ENCODE data around the gene HSD17B12.

The HSD17B12 gene

DNA sequence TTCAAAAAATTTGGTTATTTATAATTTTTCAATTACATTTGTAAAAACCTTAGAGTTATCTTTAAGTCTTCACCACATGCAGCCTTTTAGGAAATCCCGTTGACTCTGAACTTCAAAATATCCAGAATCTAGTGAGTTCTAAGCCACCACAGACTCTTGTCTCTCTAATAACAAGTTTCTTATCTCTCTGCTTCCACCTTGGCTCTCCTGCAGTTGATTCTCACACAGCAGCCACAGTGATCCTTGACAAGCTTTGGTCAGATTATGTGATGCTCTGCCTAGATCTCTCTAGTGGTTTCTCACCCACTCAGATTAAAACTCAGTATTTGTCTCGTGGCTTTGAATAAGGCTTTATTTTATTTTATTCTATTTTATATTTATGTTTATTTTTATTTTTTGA is 8.6 kb downstream of the HSD17B12 start:
- no peak overlapping the region for H3K27ac ChIP-seq (ENCODE audit: low read length)
- no peaks in the 10 kb centered on the region for H3K36me3 ChIP-seq (ENCODE audit: control insufficient read depth, low read depth, low read length)
- H3K4me3 ChIP-seq (ENCODE audit: low read length), result no peak overlapping the region
- no peaks in the 10 kb centered on the region for H3K27me3 ChIP-seq (ENCODE audit: control insufficient read depth, insufficient read depth, low read length)
- H3K9me3 ChIP-seq (ENCODE audit: control insufficient read depth, low read depth, low read length), result no peaks in the 10 kb centered on the region
- no peak overlapping the region for H3K9ac ChIP-seq (ENCODE audit: low read length)
- peaks cover 8% of the 10 kb centered on the region for H3K4me1 ChIP-seq (ENCODE audit: control insufficient read depth, low read depth, low read length)

DNA sequence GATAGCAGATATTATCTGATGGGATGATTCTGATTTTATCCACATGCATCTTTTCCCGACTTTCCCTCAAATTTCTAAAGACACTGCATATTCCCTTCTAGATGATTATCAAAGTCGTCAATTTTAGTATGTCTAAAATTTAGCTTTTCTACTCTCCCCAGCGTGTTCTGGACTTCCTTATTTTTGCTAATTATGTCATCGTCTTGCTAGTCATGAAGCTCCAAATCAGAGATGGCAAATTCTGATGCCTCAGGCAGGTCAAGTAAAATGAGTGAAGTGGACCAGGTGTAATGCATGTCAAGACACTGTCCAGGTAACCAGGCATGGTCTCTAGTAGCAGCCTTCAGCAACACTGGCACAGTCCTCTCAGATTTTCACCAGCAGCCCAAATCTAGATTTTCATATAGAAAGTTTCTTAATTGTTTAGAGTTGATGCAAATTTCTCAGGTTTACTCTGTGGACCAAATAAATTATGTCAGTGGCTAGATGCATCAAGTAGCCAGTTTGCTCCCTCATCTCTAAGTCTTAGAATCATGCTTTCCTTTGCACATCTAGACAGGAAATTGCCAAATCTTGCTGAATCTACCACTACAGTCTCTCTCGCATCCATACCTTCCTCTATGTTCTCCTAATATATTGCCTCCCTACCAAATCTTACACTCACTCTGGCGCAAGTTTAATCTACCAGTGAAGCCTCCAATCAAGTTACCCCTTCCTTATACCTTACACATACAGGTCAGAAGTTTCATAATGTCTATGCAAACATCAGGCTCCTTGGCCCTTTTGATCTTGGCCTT is 10.6 kb downstream of the HSD17B12 start:
- Histone ChIP-seq H3K4me3 (ENCODE audit: low read length) (no peak overlapping the region), H3K9ac (ENCODE audit: low read length) (no peak overlapping the region), H3K4me1 (ENCODE audit: control insufficient read depth, low read depth, low read length) (no peaks in the 10 kb centered on the region), H3K27ac (ENCODE audit: low read length) (no peak overlapping the region), H3K9me3 (ENCODE audit: control insufficient read depth, low read depth, low read length) (no peaks in the 10 kb centered on the region), H3K27me3 (ENCODE audit: control insufficient read depth, insufficient read depth, low read length) (no peaks in the 10 kb centered on the region), H3K36me3 (ENCODE audit: control insufficient read depth, low read depth, low read length) (no peaks in the 10 kb centered on the region)

DNA sequence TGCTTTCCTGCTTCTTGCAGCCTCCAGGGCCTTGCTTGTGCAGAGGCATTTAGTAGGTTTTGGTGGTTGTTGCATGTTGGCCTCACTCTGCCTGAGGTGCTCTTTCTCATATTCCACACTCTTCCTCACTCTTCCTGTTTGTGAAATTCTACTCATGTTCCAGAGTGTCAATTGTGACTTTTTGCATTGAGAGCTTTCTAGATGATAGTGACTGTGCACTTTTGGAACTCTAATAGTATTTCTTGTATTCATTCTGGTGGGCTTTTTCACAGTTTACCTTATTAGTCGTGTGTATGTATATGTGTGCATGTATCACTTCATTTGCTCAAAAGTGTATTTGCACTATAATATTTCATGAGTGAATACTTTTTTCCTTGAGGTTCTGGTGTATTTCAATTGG is 11.3 kb downstream of the HSD17B12 start:
- no peaks in the 10 kb centered on the region for H3K27me3 ChIP-seq (ENCODE audit: control insufficient read depth, insufficient read depth, low read length)
- no peaks in the 10 kb centered on the region for H3K4me1 ChIP-seq (ENCODE audit: control insufficient read depth, low read depth, low read length)
- H3K9ac ChIP-seq (ENCODE audit: low read length), result no peak overlapping the region
- no peak overlapping the region for H3K4me3 ChIP-seq (ENCODE audit: low read length)
- no peak overlapping the region for H3K27ac ChIP-seq (ENCODE audit: low read length)
- peaks cover 3% of the 10 kb centered on the region for H3K36me3 ChIP-seq (ENCODE audit: control insufficient read depth, low read depth, low read length)
- H3K9me3 ChIP-seq (ENCODE audit: control insufficient read depth, low read depth, low read length), result no peaks in the 10 kb centered on the region

DNA sequence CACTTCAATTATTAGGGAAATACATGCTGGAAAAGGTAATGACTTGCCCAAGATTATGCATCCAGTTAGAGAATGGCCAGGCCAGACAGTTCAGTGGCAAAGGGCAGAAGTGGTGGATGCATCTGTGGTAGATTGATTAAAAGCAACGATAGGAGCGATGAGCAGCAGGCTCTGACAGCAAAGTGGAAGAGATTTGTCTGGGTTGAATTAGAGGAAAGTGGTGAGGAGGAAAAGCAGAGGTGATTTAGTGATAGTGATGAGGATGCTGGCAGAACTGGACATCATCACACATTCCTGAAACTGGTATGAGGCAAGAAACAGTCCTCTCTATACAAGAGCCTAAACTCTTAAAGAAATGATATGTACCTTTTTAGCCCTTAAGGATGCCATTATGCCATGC is 12.5 kb downstream of the HSD17B12 start:
- Histone ChIP-seq H3K9ac (ENCODE audit: low read length) (no peak overlapping the region), H3K36me3 (ENCODE audit: control insufficient read depth, low read depth, low read length) (peaks cover 3% of the 10 kb centered on the region), H3K9me3 (ENCODE audit: control insufficient read depth, low read depth, low read length) (no peaks in the 10 kb centered on the region), H3K27me3 (ENCODE audit: control insufficient read depth, insufficient read depth, low read length) (no peaks in the 10 kb centered on the region), H3K4me3 (ENCODE audit: low read length) (no peak overlapping the region), H3K4me1 (ENCODE audit: control insufficient read depth, low read depth, low read length) (no peaks in the 10 kb centered on the region), H3K27ac (ENCODE audit: low read length) (no peak overlapping the region)

DNA sequence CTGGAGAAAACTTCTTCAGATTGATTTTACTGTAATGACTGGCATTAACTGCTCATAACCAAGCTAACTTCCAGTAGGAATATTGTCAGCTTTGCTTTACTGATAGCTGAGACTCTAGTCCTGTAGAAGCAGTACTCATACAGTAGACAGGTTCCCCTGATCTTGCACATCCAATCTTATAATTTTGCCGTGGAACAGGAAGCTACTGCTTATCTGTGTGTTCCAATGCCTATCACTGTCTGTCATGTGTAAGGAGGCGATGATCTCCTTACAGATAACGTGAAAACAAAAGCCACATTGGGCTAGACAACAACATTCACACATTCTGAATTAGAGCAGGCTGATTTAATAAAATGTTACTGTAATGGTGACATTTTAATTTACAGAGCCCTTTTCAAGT is 13.2 kb downstream of the HSD17B12 start:
- H3K4me3 ChIP-seq (ENCODE audit: low read length), result no peak overlapping the region

DNA sequence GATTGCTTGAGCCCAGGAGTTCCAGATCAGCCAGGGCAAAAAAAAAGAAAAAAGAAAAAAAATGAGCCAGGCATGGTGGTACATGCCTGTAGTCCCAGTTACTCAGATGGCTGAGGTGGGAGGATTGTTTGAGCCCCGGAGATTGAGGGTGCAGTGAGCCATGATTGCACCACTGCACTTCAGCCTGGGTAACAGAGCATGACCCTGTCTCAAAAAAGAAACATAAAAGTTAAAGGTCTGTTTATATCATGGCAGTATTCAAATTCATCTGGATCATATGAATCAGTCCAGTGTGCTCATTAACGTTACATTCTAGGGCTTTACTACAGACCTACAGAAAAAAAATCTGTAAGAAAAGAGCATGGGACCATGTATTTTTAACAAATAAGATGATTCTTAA is 13.9 kb downstream of the HSD17B12 start:
- H3K36me3 ChIP-seq (ENCODE audit: control insufficient read depth, low read depth, low read length), result peaks cover 3% of the 10 kb centered on the region
- no peaks in the 10 kb centered on the region for H3K4me1 ChIP-seq (ENCODE audit: control insufficient read depth, low read depth, low read length)
- no peak overlapping the region for H3K27ac ChIP-seq (ENCODE audit: low read length)
- no peaks in the 10 kb centered on the region for H3K27me3 ChIP-seq (ENCODE audit: control insufficient read depth, insufficient read depth, low read length)
- H3K9ac ChIP-seq (ENCODE audit: low read length), result no peak overlapping the region
- no peaks in the 10 kb centered on the region for H3K9me3 ChIP-seq (ENCODE audit: control insufficient read depth, low read depth, low read length)
- H3K4me3 ChIP-seq (ENCODE audit: low read length), result no peak overlapping the region

More for the DNA sequence above, 13.2 kb downstream of the HSD17B12 start:
- Histone ChIP-seq H3K27me3 (ENCODE audit: control insufficient read depth, insufficient read depth, low read length) (no peaks in the 10 kb centered on the region), H3K9me3 (ENCODE audit: control insufficient read depth, low read depth, low read length) (no peaks in the 10 kb centered on the region), H3K27ac (ENCODE audit: low read length) (no peak overlapping the region), H3K4me1 (ENCODE audit: control insufficient read depth, low read depth, low read length) (no peaks in the 10 kb centered on the region), H3K36me3 (ENCODE audit: control insufficient read depth, low read depth, low read length) (peaks cover 3% of the 10 kb centered on the region), H3K9ac (ENCODE audit: low read length) (no peak overlapping the region)

DNA sequence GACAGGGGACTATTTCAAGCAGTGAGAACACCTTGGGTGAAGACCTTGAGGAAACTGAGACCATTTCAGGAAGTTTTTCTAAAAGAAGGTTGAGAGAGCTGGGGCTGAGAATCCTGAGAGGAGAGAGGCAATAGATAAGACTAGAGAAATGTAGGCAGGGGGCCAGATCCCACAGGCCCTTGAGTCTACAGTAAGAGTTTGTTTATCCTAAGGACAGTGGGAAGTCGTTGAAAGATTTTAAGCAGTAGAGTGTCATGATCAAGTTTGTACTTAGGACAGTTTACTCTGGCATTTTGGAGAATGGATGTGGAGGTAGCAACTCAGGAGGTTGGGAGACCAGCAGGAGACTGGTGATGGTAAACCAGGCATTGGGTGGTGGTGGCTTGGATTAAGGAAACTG is 17.1 kb downstream of the HSD17B12 start:
- Histone ChIP-seq H3K36me3 (ENCODE audit: control insufficient read depth, low read depth, low read length) (peaks cover 3% of the 10 kb centered on the region), H3K27me3 (ENCODE audit: control insufficient read depth, insufficient read depth, low read length) (no peaks in the 10 kb centered on the region), H3K4me1 (ENCODE audit: control insufficient read depth, low read depth, low read length) (no peaks in the 10 kb centered on the region), H3K4me3 (ENCODE audit: low read length) (no peak overlapping the region), H3K9me3 (ENCODE audit: control insufficient read depth, low read depth, low read length) (no peaks in the 10 kb centered on the region), H3K27ac (ENCODE audit: low read length) (no peak overlapping the region), H3K9ac (ENCODE audit: low read length) (no peak overlapping the region)

DNA sequence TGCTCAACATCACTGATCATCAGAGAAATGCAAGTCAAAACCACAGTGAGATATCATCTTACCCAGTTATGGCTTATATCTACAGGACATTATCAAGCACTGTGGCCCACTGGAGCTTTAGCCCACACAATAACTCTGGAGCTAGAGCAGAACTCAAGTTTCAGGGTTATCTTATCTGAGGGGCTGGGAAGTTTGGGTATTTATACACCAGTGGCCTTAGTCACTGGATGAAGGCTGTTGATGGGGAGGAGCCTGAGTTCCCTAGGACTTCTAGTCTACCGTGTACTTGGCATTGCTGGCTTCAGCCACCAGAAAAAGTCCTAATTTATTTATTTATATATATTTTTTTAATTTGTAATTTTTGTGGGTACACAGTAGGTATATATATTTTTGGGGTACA is 19.3 kb downstream of the HSD17B12 start:
- no peak overlapping the region for H3K4me3 ChIP-seq (ENCODE audit: low read length)
- H3K4me1 ChIP-seq (ENCODE audit: control insufficient read depth, low read depth, low read length), result no peaks in the 10 kb centered on the region
- H3K27ac ChIP-seq (ENCODE audit: low read length), result no peak overlapping the region
- peaks cover 3% of the 10 kb centered on the region for H3K36me3 ChIP-seq (ENCODE audit: control insufficient read depth, low read depth, low read length)
- no peaks in the 10 kb centered on the region for H3K9me3 ChIP-seq (ENCODE audit: control insufficient read depth, low read depth, low read length)
- no peaks in the 10 kb centered on the region for H3K27me3 ChIP-seq (ENCODE audit: control insufficient read depth, insufficient read depth, low read length)
- no peak overlapping the region for H3K9ac ChIP-seq (ENCODE audit: low read length)

DNA sequence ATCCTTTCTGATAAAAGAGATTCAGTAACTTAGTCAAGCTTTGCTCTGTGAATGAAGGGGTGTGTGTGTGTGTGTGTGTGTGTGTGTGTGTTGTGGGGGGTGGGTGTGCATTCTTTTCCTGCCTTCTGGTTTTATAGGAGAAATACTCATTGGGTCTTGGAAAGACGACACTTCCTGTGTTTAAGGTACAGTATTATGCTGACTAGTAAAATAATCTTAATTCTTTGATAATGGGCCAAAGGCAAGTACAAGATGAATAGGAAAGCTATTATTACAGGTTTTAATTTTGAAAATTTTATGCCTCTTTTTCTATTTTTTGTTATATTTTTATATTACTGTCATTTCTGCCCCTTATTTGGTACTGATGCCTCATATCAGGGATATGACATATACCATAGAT is 26.1 kb downstream of the HSD17B12 start:
- Histone ChIP-seq H3K9me3 (ENCODE audit: control insufficient read depth, low read depth, low read length) (no peaks in the 10 kb centered on the region), H3K36me3 (ENCODE audit: control insufficient read depth, low read depth, low read length) (no peaks in the 10 kb centered on the region), H3K27me3 (ENCODE audit: control insufficient read depth, insufficient read depth, low read length) (no peaks in the 10 kb centered on the region), H3K4me3 (ENCODE audit: low read length) (no peak overlapping the region), H3K9ac (ENCODE audit: low read length) (no peak overlapping the region), H3K4me1 (ENCODE audit: control insufficient read depth, low read depth, low read length) (no peaks in the 10 kb centered on the region), H3K27ac (ENCODE audit: low read length) (no peak overlapping the region)

DNA sequence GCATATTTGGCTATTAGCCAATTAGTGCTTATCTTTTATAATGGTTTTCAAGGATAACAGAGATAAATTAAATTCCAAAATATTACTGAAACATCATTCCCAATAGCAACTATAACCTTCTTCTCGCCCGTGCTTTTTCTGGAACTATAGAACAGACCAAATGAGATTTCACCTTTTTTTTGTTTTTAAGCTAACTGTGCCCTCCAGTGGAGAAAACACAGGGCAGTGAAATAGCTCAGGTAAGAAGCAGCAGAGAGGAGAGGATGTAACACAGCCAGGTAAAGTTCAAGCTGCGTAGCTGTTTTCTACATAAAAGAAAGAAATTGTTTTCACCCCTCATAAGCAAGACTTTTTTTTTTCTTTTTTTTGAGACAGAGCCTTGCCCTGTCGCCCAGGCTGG is 28.2 kb downstream of the HSD17B12 start:
- H3K36me3 ChIP-seq (ENCODE audit: control insufficient read depth, low read depth, low read length), result no peaks in the 10 kb centered on the region
- no peaks in the 10 kb centered on the region for H3K4me1 ChIP-seq (ENCODE audit: control insufficient read depth, low read depth, low read length)
- no peaks in the 10 kb centered on the region for H3K9me3 ChIP-seq (ENCODE audit: control insufficient read depth, low read depth, low read length)
- H3K27ac ChIP-seq (ENCODE audit: low read length), result no peak overlapping the region
- H3K4me3 ChIP-seq (ENCODE audit: low read length), result no peak overlapping the region
- H3K27me3 ChIP-seq (ENCODE audit: control insufficient read depth, insufficient read depth, low read length), result no peaks in the 10 kb centered on the region
- no peak overlapping the region for H3K9ac ChIP-seq (ENCODE audit: low read length)

DNA sequence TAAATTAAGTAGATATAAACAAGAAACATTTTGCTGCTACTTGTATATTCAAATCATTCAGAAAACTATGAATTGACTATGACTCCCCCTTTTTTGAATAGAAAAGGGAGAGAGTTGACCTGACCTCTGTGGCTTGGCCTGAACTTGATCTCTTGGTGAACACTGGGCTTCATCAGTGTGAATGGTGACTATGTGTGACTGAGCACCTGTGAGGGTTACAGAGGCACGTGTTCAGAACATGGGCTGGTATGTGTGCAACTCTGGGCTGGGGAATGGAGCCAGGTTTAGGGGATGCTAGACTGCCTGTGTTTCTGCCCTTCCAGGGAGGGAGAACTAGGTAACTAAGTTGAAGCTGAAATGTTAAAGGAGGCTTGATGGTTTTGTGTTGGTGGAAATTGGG is 29.2 kb downstream of the HSD17B12 start:
- Histone ChIP-seq H3K36me3 (ENCODE audit: control insufficient read depth, low read depth, low read length) (no peaks in the 10 kb centered on the region), H3K4me3 (ENCODE audit: low read length) (no peak overlapping the region), H3K9ac (ENCODE audit: low read length) (no peak overlapping the region), H3K4me1 (ENCODE audit: control insufficient read depth, low read depth, low read length) (no peaks in the 10 kb centered on the region), H3K27me3 (ENCODE audit: control insufficient read depth, insufficient read depth, low read length) (no peaks in the 10 kb centered on the region), H3K9me3 (ENCODE audit: control insufficient read depth, low read depth, low read length) (no peaks in the 10 kb centered on the region), H3K27ac (ENCODE audit: low read length) (no peak overlapping the region)

DNA sequence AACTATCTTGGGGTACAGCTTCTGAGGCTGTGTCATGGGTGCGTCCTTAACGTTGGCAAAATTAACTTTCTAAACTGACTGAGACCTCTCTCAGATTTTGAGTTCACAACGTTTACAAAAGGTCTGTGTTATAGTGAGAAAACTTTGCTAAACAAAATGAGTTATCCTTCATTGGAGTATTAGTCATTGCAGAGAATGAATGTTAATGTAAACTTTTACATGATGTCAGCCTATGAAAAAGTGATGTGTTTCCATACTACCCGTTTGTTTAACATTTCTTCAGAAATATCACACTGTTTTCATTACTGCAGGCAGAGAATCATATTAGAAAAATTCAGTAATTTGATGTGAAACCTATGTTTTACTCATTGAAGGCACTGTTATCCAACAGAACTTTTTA is 32.1 kb downstream of the HSD17B12 start:
- H3K27me3 ChIP-seq (ENCODE audit: control insufficient read depth, insufficient read depth, low read length), result no peaks in the 10 kb centered on the region
- H3K27ac ChIP-seq (ENCODE audit: low read length), result no peak overlapping the region
- H3K36me3 ChIP-seq (ENCODE audit: control insufficient read depth, low read depth, low read length), result no peaks in the 10 kb centered on the region
- no peak overlapping the region for H3K4me3 ChIP-seq (ENCODE audit: low read length)
- H3K4me1 ChIP-seq (ENCODE audit: control insufficient read depth, low read depth, low read length), result no peaks in the 10 kb centered on the region
- no peak overlapping the region for H3K9ac ChIP-seq (ENCODE audit: low read length)
- no peaks in the 10 kb centered on the region for H3K9me3 ChIP-seq (ENCODE audit: control insufficient read depth, low read depth, low read length)
